Stimulated activated naive CD8-positive, alpha-beta T cell treated with anti-CD3 and anti-CD28 coated beads, Interleukin-15, Interleukin-2, amounts not matched to agents 100 ng/mL and 50 ng/mL, for 24 hours (primary cell): ENCODE measurements around the gene ANO3.
"Not testable (repeated sequence)": the region's sequence is repeated elsewhere in the genome, so short reads cannot be mapped to it uniquely, and the experiment has no call there.

Experiments
- H3K27ac Mint-ChIP-seq: one replicate; pipeline ENCODE4 v1.8.0; 2021; ENCODE audit warnings: mild to moderate bottlenecking, mixed read lengths
- H3K27me3 Mint-ChIP-seq: one replicate; pipeline ENCODE4 v1.8.0; 2021; ENCODE audit warnings: mixed read lengths
- H3K36me3 Mint-ChIP-seq: one replicate; pipeline ENCODE4 v1.8.0; 2021; ENCODE audit warnings: low read depth, mixed read lengths
- H3K4me1 Mint-ChIP-seq: one replicate; pipeline ENCODE4 v1.8.0; 2021; ENCODE audit warnings: low read depth, mixed read lengths
- H3K4me3 Mint-ChIP-seq: one replicate; pipeline ENCODE4 v1.8.0; 2021; ENCODE audit warnings: mild to moderate bottlenecking, mixed read lengths
- H3K9me3 Mint-ChIP-seq: one replicate; pipeline ENCODE4 v1.8.0; 2021; ENCODE audit warnings: mixed read lengths

Gene ANO3

GRCh38 chr11:26597049-26597689 lies 265.2 kb downstream of the ANO3 start:
- not testable (repeated sequence) for H3K36me3 Mint-ChIP-seq, H3K27ac Mint-ChIP-seq, H3K4me1 Mint-ChIP-seq, H3K27me3 Mint-ChIP-seq, H3K4me3 Mint-ChIP-seq
- peaks cover 24% of the 10 kb centered on the region for H3K9me3 Mint-ChIP-seq

- H3K9me3 Mint-ChIP-seq = peaks cover 24% of the 10 kb centered on the region
- no peak overlapping the region for H3K27ac Mint-ChIP-seq
- H3K4me3 Mint-ChIP-seq = no peak overlapping the region
- no peaks in the 10 kb centered on the region for H3K36me3 Mint-ChIP-seq
- H3K4me1 Mint-ChIP-seq = no peaks in the 10 kb centered on the region
- no peaks in the 10 kb centered on the region for H3K27me3 Mint-ChIP-seq
These were observed 266.0 kb downstream of the ANO3 start for GRCh38 chr11:26597899-26598298.

GRCh38 chr11:26599425-26599824 lies 267.5 kb downstream of the ANO3 start:
- Mint-ChIP-seq H3K4me1 (no peaks in the 10 kb centered on the region), H3K27ac (no peak overlapping the region), H3K9me3 (peaks cover 25% of the 10 kb centered on the region), H3K36me3 (no peaks in the 10 kb centered on the region), H3K27me3 (no peaks in the 10 kb centered on the region), H3K4me3 (no peak overlapping the region)

GRCh38 chr11:26599876-26600434 lies 268.0 kb downstream of the ANO3 start:
- Mint-ChIP-seq H3K4me1 (no peaks in the 10 kb centered on the region), H3K9me3 (peaks cover 25% of the 10 kb centered on the region), H3K27ac (no peak overlapping the region), H3K27me3 (no peaks in the 10 kb centered on the region), H3K36me3 (no peaks in the 10 kb centered on the region), H3K4me3 (no peak overlapping the region)

GRCh38 chr11:26607725-26608506 lies 276.0 kb downstream of the ANO3 start:
- Mint-ChIP-seq H3K4me1 (no peaks in the 10 kb centered on the region), H3K4me3 (no peak overlapping the region), H3K27me3 (no peaks in the 10 kb centered on the region), H3K9me3 (peaks cover 18% of the 10 kb centered on the region), H3K36me3 (no peaks in the 10 kb centered on the region), H3K27ac (no peak overlapping the region)

- H3K9me3 Mint-ChIP-seq = peaks cover 18% of the 10 kb centered on the region
- H3K27me3 Mint-ChIP-seq = no peaks in the 10 kb centered on the region
- H3K4me3 Mint-ChIP-seq = no peak overlapping the region
- no peaks in the 10 kb centered on the region for H3K4me1 Mint-ChIP-seq
- no peaks in the 10 kb centered on the region for H3K36me3 Mint-ChIP-seq
- no peak overlapping the region for H3K27ac Mint-ChIP-seq
These were observed 276.7 kb downstream of the ANO3 start for GRCh38 chr11:26608507-26609146.

GRCh38 chr11:26613759-26614158 lies 281.8 kb downstream of the ANO3 start:
- no peak overlapping the region for H3K27ac Mint-ChIP-seq
- H3K4me1 Mint-ChIP-seq = no peaks in the 10 kb centered on the region
- H3K27me3 Mint-ChIP-seq = no peaks in the 10 kb centered on the region
- peaks cover 4% of the 10 kb centered on the region for H3K9me3 Mint-ChIP-seq
- H3K36me3 Mint-ChIP-seq = no peaks in the 10 kb centered on the region
- no peak overlapping the region for H3K4me3 Mint-ChIP-seq

- Mint-ChIP-seq H3K4me1 (no peaks in the 10 kb centered on the region), H3K27ac (no peak overlapping the region), H3K4me3 (no peak overlapping the region), H3K9me3 (peaks cover 5% of the 10 kb centered on the region), H3K27me3 (no peaks in the 10 kb centered on the region), H3K36me3 (no peaks in the 10 kb centered on the region)
These were observed 286.5 kb downstream of the ANO3 start for GRCh38 chr11:26618441-26618840.

GRCh38 chr11:26620282-26621045 lies 288.5 kb downstream of the ANO3 start:
- no peaks in the 10 kb centered on the region for H3K4me1 Mint-ChIP-seq
- no peaks in the 10 kb centered on the region for H3K36me3 Mint-ChIP-seq
- peaks cover 5% of the 10 kb centered on the region for H3K9me3 Mint-ChIP-seq
- H3K27me3 Mint-ChIP-seq = no peaks in the 10 kb centered on the region
- H3K27ac Mint-ChIP-seq = no peak overlapping the region
- no peak overlapping the region for H3K4me3 Mint-ChIP-seq

GRCh38 chr11:26621132-26621531 lies 289.2 kb downstream of the ANO3 start:
- Mint-ChIP-seq H3K27ac (no peak overlapping the region), H3K36me3 (no peaks in the 10 kb centered on the region), H3K4me3 (no peak overlapping the region), H3K27me3 (no peaks in the 10 kb centered on the region), H3K4me1 (no peaks in the 10 kb centered on the region), H3K9me3 (peaks cover 10% of the 10 kb centered on the region)

GRCh38 chr11:26622181-26622580 lies 290.3 kb downstream of the ANO3 start:
- Mint-ChIP-seq H3K27ac (no peak overlapping the region), H3K4me1 (no peaks in the 10 kb centered on the region), H3K4me3 (no peak overlapping the region), H3K9me3 (peaks cover 10% of the 10 kb centered on the region), H3K36me3 (no peaks in the 10 kb centered on the region), H3K27me3 (no peaks in the 10 kb centered on the region)

- Mint-ChIP-seq H3K4me1 (no peaks in the 10 kb centered on the region), H3K27me3 (no peaks in the 10 kb centered on the region), H3K4me3 (no peak overlapping the region), H3K9me3 (peaks cover 10% of the 10 kb centered on the region), H3K36me3 (no peaks in the 10 kb centered on the region), H3K27ac (no peak overlapping the region)
These were observed 291.2 kb downstream of the ANO3 start for GRCh38 chr11:26623076-26623659.

GRCh38 chr11:26626346-26626745 lies 294.4 kb downstream of the ANO3 start:
- H3K9me3 Mint-ChIP-seq = peaks cover 10% of the 10 kb centered on the region
- H3K36me3 Mint-ChIP-seq = no peaks in the 10 kb centered on the region
- H3K27me3 Mint-ChIP-seq = no peaks in the 10 kb centered on the region
- H3K4me1 Mint-ChIP-seq = no peaks in the 10 kb centered on the region
- H3K4me3 Mint-ChIP-seq = no peak overlapping the region
- no peak overlapping the region for H3K27ac Mint-ChIP-seq

GRCh38 chr11:26632691-26633159 lies 300.8 kb downstream of the ANO3 start:
- no peak overlapping the region for H3K27ac Mint-ChIP-seq
- H3K4me1 Mint-ChIP-seq = no peaks in the 10 kb centered on the region
- H3K9me3 Mint-ChIP-seq = peaks cover 8% of the 10 kb centered on the region
- H3K4me3 Mint-ChIP-seq = no peak overlapping the region
- no peaks in the 10 kb centered on the region for H3K36me3 Mint-ChIP-seq
- H3K27me3 Mint-ChIP-seq = no peaks in the 10 kb centered on the region
